Testis (tissue), 3 donors: Measurements from ENCODE around the gene DDX43. TPM values are rescaled to one million over a fixed set of nuclear protein-coding genes. Genes with fewer than 3 reads are reported as not detected.

Source experiments
- DNase-seq: peaks from one replicate; pipeline ENCODE4 v3.0.0-alpha.2; 2019
- H3K27ac ChIP-seq, 2 donors: fragments of 200-600 bp; sonication (generic); one replicate each; pipeline ENCODE4 v1.5.1; 2019
- H3K27me3 ChIP-seq: fragments of 200-600 bp; sonication (generic); one replicate; pipeline ENCODE4 v1.5.1; 2019
- H3K36me3 ChIP-seq: fragments of 200-600 bp; sonication (generic); one replicate; pipeline ENCODE4 v1.5.1; 2017; ENCODE audit warnings: low read depth; ENCODE audit errors: missing control alignments
- H3K4me1 ChIP-seq: fragments of 200-600 bp; sonication (generic); one replicate; pipeline ENCODE4 v1.5.1; 2019
- H3K4me3 ChIP-seq, 2 donors: fragments of 200-600 bp; sonication (generic); one replicate each; pipeline ENCODE4 v1.5.1; 2017 to 2019
- H3K9me3 ChIP-seq: fragments of 200-600 bp; sonication (generic); one replicate; pipeline ENCODE4 v1.5.1; 2017
- POLR2A ChIP-seq: fragments of 450-650 bp; IDR thresholded peaks from one replicate; pipeline ENCODE4 v1.6.1; 2017; ENCODE audit warnings: antibody characterized with exemption, mild to moderate bottlenecking, moderate library complexity
- WGBS, 2 donors: methylation state at CpG; one replicate each; pipeline ENCODE4 v1.1.5; 2018; 5-methylcytosine and 5-hydroxymethylcytosine counted together
- intact Hi-C: fragments of 100-400 bp; cut with DNase I; formaldehyde crosslinking; loops from one replicate; pipeline ENCODE4 v1.15.1; 2023; ENCODE audit warnings: low total_unique reads
- polyA plus RNA-seq: library from polyadenylated mRNA; stranded (reverse); fragments of 350-450 nt; fragmentation: Illumina TruSeq; extraction: RNeasy Lipid Tissue Mini Kit (QIAGEN cat#74804); gene quantifications from one replicate; pipeline ENCODE4 v1.2.3, GENCODE V29; 2014; ENCODE audit warnings: low read depth, low replicate concordance; ENCODE audit not compliant: insufficient read depth
- total RNA-seq, 2 donors: library from RNA; depleted of rRNA; stranded (reverse); fragments of >200 nt; gene quantifications; one replicate each; pipeline ENCODE4 v1.2.3, GENCODE V29; 2016
- TF ChIP-seq, protein P1 (sequence below), 3 experiments: fragments of 450-650 bp in 2 of 3; fragments of 200-600 bp in 1 of 3; sonication (generic) in 1 of 3; IDR thresholded peaks; one replicate each; pipeline ENCODE4 v1.5.1; 2016 to 2019; ENCODE audit warnings: antibody characterized with exemption in 3 of 3, mild to moderate bottlenecking in 2 of 3, moderate library complexity in 1 of 3

Gene DDX43
- total and polyA plus RNA-seq, 3 donors from 2014 or later: 20.1 to 26.0 (median 24.5) TPM

DNA sequence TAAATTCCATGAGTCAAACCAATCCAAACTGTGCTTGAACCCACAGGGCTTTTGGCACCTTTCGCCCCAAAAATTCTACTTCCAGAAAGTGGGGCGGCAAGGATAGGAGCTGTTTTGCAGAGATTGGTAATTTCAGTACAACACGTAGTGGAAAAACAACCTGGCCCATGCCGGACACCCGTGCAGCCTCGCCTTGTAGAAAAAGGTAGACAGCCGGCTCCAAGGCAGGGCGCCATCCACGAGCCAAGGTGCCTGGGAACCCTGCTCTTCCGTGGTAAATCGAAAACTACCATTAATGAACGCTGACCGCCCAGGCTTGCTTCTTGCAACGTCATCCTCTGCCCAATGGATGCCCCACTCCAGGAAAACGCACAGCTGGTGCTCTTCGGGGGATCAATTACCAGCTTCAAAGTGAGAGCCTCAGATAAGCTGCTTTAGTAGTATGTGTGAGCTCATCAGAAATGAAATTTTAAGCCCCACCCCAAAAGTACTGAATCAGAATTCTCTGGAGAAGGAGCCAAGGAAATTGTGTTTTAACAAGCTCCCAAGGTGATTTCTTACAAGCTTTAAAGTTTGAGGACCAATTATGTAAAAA lies 26.8 kb upstream of the DDX43 start:
- 45 to 76% methylated on average over 16 of the region's 16 CpGs for whole genome bisulfite sequencing, 2 donors
- Histone ChIP-seq H3K27me3 (no peaks in the 10 kb centered on the region), H3K36me3 (no peaks in the 10 kb centered on the region), H3K9me3 (no peaks in the 10 kb centered on the region), H3K27ac (no peak overlapping the region), H3K4me1 (no peaks in the 10 kb centered on the region), H3K4me3 (no peak overlapping the region)
- TF ChIP-seq, protein P1, sequence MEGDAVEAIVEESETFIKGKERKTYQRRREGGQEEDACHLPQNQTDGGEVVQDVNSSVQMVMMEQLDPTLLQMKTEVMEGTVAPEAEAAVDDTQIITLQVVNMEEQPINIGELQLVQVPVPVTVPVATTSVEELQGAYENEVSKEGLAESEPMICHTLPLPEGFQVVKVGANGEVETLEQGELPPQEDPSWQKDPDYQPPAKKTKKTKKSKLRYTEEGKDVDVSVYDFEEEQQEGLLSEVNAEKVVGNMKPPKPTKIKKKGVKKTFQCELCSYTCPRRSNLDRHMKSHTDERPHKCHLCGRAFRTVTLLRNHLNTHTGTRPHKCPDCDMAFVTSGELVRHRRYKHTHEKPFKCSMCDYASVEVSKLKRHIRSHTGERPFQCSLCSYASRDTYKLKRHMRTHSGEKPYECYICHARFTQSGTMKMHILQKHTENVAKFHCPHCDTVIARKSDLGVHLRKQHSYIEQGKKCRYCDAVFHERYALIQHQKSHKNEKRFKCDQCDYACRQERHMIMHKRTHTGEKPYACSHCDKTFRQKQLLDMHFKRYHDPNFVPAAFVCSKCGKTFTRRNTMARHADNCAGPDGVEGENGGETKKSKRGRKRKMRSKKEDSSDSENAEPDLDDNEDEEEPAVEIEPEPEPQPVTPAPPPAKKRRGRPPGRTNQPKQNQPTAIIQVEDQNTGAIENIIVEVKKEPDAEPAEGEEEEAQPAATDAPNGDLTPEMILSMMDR (IDR thresholded peaks at IDR 0.05): no peak
- no peak for TF ChIP-seq POLR2A
- no peak for DNase-seq
- intact Hi-C loops: no loop called here

DNA sequence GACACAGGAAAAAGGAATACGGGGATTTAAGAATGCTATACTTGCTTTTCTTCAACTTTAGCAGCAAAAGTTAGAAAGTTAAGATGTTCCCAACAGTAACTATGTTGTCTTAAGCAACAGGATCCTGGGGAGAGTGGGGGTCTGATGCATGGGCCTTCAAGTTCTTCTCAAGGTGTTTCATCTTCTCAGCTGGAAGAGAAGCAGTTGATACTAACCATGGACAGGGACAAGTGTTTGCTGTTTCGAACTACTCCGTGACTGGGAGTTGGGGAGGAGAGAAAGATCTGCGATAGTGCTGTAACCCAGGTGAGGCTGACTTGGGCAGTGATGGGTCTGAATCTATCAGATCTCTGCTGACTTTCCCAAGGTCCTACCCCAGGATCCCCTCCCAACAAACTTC lies 26.0 kb upstream of the DDX43 start:
- no peak overlapping the region for H3K4me3 ChIP-seq

DNA sequence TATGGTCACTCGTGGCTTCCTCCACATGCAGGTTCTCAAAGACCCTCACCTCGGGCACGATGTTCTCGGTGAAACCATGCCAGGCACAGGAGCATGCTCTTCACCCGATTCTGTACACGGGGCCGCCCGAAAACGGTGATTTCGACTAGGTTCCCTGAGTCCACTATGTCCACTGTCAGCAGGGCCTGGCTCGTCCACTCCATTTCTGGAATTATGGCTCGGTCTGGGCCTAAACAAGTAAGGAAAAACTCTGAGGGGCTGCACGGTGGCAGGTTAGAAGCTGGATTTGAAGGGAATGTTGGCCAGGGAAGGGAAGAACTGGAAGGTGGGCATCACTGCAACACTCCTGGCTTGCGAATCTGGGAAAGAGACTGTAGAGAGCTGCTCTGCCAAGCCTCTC lies 25.5 kb upstream of the DDX43 start:
- no peaks in the 10 kb centered on the region for H3K27me3 ChIP-seq
- H3K4me1 ChIP-seq: no peaks in the 10 kb centered on the region
- TF ChIP-seq, protein P1 (IDR thresholded peaks at IDR 0.05): no peak
- no peak for TF ChIP-seq POLR2A
- no peak for DNase-seq
- peak overlapping the region; percentile 45 to 63 for H3K4me3 ChIP-seq
- 62 to 86% methylated on average over 14 of the region's 14 CpGs for WGBS, 2 donors
- no peaks in the 10 kb centered on the region for H3K36me3 ChIP-seq
- H3K9me3 ChIP-seq: no peaks in the 10 kb centered on the region
- intact Hi-C loops: no loop called here
- no peak overlapping the region for H3K27ac ChIP-seq

More for the DNA sequence above, 26.0 kb upstream of the DDX43 start:
- intact Hi-C loops: no loop called here
- TF ChIP-seq, protein P1 (IDR thresholded peaks at IDR 0.05): no peak
- TF ChIP-seq POLR2A: no peak
- Histone ChIP-seq H3K9me3 (no peaks in the 10 kb centered on the region), H3K4me1 (no peaks in the 10 kb centered on the region), H3K27me3 (no peaks in the 10 kb centered on the region), H3K36me3 (no peaks in the 10 kb centered on the region), H3K27ac (no peak overlapping the region)
- DNase-seq: no peak
- WGBS, 2 donors: 51 to 72% methylated on average over 4 of the region's 4 CpGs

GRCh38 chr6:73369563-73369962 lies 25.1 kb upstream of the DDX43 start, which contains the start of gene OOEP:
Gene OOEP (minus strand): TSS chr6:73369897. CDS start chr6:73369792, 105 bp downstream.
- Histone ChIP-seq H3K27ac (no peak within 1 kb of the TSS), H3K4me3 (peak within 1 kb of the TSS; percentile 45 to 63)
- 75 to 86% methylated on average over 32 to 36 of the region's 36 CpGs for WGBS, 2 donors

More at GRCh38 chr6:73369563-73369962, 25.1 kb upstream of the DDX43 start, which contains the start of gene OOEP:
- TF ChIP-seq, protein P1 (IDR thresholded peaks at IDR 0.05): no peak
- TF ChIP-seq POLR2A: no peak
- Histone ChIP-seq H3K27me3 (no peaks in the 10 kb centered on the region), H3K36me3 (no peaks in the 10 kb centered on the region), H3K9me3 (no peaks in the 10 kb centered on the region), H3K4me1 (no peaks in the 10 kb centered on the region)
- intact Hi-C loops: no loop called here
- peak; percentile 63 for DNase-seq
